GM18873 (cell line): ENCODE data around the gene DAPK3.
"Not testable (repeated sequence)": the region's sequence is repeated elsewhere in the genome, so short reads cannot be mapped to it uniquely, and the experiment has no call there.

Source experiments
- ATAC-seq: cut with Tn5 transposase; IDR thresholded peaks from one replicate; pipeline ENCODE4 v1.9.1; 2021; ENCODE audit warnings: mild to moderate bottlenecking, moderate library complexity, moderate number of reproducible peaks; ENCODE audit not compliant: unreplicated experiment, low FRiP score

The DAPK3 gene

DNA sequence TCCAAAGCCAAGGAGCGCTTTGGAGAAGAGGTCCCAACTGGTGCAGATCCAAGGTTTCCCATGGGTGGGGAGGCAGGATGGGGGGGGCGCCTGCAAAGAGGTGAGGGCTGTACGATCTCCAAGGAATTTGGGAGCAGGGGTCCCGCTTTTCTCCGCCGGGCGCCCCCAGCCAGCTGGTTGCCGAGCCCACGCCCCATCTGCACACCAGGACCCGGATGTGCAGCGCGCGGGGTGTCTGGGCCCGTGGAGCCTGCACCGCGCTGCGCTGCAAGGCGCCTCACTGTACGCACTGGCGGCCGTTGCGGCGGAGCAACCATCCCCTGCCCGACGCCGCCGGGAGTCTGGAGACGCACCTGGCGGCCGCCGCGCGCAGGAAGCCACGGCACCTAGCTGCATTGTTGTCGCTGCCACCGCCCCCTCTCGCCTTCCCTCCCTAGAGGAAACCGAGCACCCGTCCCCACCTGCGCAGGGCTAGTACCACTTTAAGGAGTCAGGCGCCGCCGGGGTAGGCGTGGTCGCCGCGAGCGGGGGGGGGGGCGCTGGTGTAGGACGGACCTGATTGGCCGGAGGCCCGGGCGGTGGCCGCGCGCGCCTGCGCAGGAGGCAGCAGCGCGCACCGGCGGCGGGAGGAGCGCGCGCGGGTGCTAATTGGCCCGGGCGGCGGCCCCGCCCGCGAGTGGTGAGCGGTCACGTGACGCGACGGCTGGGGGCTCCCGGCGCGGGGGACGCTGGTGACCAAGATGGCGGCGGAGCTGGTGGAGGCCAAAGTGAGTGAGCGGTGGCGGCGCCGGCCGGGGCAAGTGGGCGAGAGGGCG, 36.3 kb upstream of the DAPK3 start, which contains the start of gene PIAS4:
Gene PIAS4 (plus strand): TSS at position 716 of the 815 bp plus-strand sequence. CDS start 25 bp downstream, at position 741.
- peak; percentile 65 for ATAC-seq

DNA sequence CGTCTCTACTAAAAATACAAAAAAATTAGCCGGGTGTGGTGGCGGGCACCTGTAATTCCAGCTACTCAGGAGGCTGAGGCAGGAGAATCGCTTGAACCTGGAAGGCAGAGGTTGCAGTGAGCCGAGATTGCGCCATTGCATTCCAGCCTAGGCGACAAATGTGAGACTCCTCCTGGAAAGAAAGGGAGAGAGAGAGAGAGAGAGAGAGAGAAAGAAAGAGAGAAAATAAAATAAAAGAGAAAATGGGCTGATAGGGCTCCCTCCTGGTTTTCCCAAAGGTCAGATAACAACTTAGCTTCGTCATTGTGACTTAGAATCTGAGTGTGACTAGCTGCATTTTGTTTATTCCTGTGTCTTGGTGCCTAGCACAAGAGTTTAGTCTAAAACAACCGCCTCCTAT, 34.5 kb upstream of the DAPK3 start:
- not testable (repeated sequence) for ATAC-seq

DNA sequence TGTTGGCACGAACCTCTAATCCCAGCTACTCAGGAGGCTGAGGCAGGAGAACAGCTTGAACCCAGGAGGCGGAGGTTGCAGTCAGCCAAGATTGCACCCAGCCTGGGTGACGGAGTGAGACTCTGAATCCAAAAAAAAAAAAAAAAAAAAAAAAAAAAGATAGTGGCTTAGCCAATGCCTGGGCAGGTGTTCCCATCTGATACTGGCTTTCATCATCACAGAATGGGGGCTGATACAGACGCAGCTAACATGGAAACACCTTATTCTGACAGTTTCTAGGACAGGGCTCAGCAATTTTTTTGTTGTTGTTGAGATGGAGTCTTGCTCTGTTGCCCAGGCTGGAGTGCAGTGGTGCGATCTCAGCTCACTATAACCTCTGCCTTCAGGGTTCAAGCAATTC, 29.9 kb upstream of the DAPK3 start:
- not testable (repeated sequence) for ATAC-seq

DNA sequence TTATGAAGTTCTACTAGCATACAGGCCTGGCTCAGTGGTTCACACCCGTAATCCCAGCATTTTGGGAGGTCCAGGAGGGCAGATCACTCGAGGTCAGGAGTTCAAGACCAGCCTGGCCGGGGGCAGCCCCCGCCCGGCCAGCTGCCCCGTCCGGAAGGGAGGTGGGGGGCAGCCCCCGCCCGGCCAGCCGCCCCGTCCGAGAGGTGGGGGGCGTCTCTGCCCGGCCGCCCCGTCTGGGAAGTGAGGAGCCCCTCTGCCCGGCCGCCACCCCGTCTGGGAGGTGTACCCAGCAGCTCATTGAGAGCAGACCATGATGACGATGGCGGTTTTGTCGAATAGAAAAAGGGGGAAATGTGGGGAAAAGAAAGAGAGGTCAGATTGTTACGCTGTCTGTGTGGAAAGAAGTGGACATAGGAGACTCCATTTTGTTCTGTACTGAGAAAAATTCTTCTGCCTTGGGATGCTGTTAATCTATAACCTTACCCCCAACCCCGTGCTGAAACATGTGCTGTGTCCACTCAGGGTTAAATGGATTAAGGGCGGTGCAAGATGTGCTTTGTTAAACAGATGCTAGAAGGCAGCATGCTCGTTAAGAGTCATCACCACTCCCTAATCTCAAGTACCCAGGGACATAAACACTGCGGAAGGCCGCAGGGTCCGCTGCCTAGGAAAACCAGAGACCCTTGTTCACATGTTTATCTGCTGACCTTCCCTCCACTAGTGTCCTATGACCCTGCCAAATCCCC, 27.9 kb upstream of the DAPK3 start:
- ATAC-seq: not testable (repeated sequence)

DNA sequence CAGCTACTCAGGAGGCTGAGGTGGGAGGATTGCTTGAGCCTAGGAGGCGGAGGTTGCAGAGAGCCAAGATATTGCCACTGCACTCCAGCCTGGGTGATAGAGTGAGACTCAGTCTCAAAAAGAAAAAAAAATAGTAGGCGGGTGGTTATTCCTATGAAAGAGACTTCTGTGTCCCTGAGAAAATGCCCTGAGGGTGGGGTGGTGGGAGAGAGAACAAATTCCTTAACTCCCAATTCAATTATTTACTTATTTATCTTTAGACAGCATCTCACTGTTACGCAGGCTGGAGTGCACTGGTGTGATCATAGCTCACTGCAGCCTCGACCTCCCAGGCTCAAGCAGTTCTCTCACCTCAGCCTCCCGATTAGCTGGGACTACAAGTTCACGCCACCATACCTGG, 24.7 kb upstream of the DAPK3 start:
- no peak for ATAC-seq

DNA sequence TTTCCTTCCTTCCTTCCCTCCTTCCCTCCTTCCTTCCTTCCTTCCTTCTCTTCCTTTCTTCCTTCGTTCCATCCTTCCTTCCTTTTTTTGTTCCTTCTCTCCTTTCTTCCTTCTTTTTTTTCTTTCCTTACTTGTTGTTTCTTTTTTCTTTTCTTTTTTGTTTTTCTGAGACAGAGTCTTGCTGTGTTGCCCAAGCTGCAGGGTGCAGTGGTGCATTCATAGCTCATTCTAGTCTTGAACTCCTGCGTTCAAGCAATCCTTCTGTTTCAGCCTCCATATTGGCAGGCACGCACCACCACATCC, 19.9 kb upstream of the DAPK3 start:
- no peak for ATAC-seq

DNA sequence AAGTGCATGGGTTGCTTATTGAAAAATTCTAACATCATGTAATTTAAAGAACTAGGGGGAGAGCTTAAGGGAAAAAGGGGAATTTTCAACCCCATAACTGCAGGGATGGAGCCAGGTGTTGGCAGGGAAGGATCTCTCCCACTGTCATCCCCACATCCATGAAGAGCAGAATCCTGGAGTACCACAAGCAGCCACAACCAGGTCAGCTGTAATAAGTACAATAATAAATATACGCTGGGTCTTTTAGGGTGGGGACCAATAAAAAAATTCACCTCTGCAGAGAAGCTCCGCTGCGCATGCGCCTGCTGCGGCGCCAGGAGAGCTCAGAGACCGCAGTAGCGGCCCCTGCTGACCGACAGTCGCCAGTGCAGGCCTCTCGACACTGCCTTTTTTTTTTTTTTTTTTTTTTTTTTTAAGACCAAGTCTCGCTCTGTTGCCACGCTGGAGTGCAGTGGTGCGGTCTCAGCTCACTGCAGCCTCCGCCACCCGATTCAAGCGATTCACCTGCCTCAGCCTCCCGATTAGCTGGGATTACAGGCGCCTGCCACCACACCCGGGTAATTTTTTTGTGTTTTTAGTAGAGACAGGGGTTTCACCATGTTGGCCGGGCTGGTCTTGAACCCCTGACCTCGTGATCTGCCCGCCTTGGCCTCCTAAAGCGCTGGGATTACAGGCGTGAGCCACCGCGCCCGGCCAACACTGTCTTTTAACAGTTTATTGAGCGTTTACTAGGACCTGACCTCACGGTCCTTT, 16.9 kb upstream of the DAPK3 start:
- ATAC-seq: no peak

- no peak for ATAC-seq
Measured at GRCh38 chr19:3986260-3987041, 15.6 kb upstream of the DAPK3 start.

- no peak for ATAC-seq
Measured at GRCh38 chr19:3985643-3986259, 14.9 kb upstream of the DAPK3 start.

- ATAC-seq: peak; percentile 29
Measured at GRCh38 chr19:3984908-3985642, 14.2 kb upstream of the DAPK3 start, which contains the start of gene EEF2. Gene EEF2, minus strand, starts transcription at chr19:3985463. Its CDS starts 83 bp downstream, at chr19:3985380.

DNA sequence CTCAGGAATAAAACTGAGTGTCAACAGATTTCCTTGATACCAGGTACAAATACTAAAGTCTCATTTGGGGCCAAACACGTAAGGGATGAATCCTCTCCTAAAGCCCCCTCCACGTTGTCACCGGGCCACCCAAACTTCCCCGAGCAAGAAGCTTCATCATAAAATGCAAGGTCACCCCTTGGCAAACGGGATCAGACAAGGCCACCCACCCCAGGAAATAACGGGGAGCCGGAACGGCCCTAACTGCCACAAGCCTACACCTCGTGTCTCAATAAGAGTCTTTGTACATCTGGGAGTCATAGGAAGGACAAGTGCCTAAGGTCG, 13.6 kb upstream of the DAPK3 start:
- ATAC-seq: no peak

DNA sequence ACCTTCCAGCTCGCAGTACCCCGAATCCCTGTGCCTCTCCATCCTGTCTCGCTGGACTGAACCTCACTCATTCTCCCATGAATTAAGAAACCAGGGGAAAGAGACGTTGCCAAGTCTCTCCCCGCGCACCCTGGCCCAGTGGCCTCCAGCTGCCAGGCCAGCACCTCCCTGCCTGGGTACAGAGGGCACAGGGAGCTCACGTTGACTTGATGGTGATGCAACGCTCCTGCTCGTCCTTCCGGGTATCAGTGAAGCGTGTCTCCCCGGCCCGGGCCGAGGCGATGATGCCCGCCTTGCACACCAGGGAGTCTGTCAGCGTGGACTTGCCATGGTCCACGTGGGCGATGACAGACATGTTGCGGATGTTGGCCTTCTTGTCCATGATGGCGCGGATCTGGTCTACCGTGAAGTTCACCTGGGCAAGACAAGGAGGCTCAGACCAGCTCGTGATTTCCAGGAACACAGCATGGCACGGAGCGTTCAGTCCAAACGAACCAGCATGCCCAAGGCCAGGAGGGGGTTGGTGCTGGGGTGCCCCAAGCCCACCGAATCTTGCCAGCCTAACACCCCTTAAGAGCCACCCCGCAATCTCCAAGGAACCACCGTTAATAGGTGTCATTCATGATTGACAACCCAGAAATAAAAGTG, 13.2 kb upstream of the DAPK3 start:
- ATAC-seq: no peak

DNA sequence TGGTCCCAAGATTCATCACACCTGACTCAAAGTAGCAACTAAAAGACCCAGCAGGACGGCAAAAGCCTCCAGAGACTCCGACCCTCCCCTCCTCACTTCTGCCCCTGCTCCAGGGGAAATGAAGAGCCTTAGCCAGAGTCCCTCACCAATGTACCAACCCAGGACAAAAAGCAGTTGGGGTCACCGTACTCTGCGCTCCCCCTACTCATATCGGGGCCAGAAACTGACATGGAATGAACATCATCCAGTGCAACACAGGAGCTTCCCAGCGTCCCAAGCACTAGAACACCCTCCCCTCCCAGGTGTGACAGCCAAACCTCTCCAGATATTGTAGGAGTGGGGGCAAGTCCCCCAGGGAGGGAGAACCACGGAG, 12.6 kb upstream of the DAPK3 start:
- no peak for ATAC-seq

- ATAC-seq: no peak
Measured at GRCh38 chr19:3982701-3983541, 12.0 kb upstream of the DAPK3 start.

- ATAC-seq: no peak
Measured at GRCh38 chr19:3981736-3982681, 11.1 kb upstream of the DAPK3 start.

GRCh38 chr19:3981373-3981735, 10.5 kb upstream of the DAPK3 start:
- ATAC-seq: no peak
